Fibroblast of villous mesenchyme (primary cell): ENCODE data around the gene OR2AG1. TPM values are rescaled to one million over a fixed set of nuclear protein-coding genes. Genes with fewer than 3 reads are reported as not detected.

ENCODE experiments used
- DNase-seq: peaks from one replicate; pipeline ENCODE4 v3.0.0-alpha.2; 2010; ENCODE audit warnings: low read depth
- H3K4me3 ChIP-seq: 2 replicates; pipeline ENCODE4 v1.5.1; 2011; ENCODE audit warnings: low read depth, mild to moderate bottlenecking, low read length
- total RNA-seq: library from RNA; depleted of rRNA; stranded (reverse); fragments of >200 nt; gene quantifications from 2 replicates; pipeline ENCODE4 v1.2.3, GENCODE V29; 2012
- TF ChIP-seq, protein P1 (sequence below): IDR thresholded peaks from 2 replicates; pipeline ENCODE4 v1.5.1; 2012; ENCODE audit warnings: low read depth, mild to moderate bottlenecking, low read length; ENCODE audit not compliant: insufficient read depth

Gene OR2AG1
- not detected in 2 replicates for total RNA-seq

DNA sequence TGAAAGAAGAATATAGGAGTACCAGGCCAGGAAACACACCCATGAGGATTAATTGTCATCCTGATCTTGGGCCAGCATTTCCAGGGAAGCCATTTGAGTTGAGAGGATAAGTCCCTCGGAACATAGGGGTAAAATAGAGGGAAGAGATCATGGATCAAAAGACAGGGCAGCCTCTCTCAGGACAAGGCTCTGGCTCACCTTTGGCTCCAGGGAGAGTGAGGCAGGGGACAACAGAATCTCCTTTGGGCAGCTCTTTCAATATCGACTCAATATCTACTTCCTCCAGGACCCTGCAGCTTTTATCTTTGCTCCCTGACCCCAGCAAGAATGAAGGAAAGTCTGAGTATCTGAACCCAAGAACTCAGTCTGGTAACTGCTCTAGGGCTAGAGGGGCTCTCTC lies at the start of gene OR2AG1:
OR2AG1 (plus strand) TSS at position 301 of the 400 bp plus-strand sequence. CDS start 2,018 bp downstream, outside the sequence.
- no peak for DNase-seq
- H3K4me3 ChIP-seq, result no peak within 1 kb of the TSS
- TF ChIP-seq, protein P1, sequence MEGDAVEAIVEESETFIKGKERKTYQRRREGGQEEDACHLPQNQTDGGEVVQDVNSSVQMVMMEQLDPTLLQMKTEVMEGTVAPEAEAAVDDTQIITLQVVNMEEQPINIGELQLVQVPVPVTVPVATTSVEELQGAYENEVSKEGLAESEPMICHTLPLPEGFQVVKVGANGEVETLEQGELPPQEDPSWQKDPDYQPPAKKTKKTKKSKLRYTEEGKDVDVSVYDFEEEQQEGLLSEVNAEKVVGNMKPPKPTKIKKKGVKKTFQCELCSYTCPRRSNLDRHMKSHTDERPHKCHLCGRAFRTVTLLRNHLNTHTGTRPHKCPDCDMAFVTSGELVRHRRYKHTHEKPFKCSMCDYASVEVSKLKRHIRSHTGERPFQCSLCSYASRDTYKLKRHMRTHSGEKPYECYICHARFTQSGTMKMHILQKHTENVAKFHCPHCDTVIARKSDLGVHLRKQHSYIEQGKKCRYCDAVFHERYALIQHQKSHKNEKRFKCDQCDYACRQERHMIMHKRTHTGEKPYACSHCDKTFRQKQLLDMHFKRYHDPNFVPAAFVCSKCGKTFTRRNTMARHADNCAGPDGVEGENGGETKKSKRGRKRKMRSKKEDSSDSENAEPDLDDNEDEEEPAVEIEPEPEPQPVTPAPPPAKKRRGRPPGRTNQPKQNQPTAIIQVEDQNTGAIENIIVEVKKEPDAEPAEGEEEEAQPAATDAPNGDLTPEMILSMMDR, result no peak

- no peak overlapping the region for H3K4me3 ChIP-seq
- TF ChIP-seq, protein P1, result no peak
- DNase-seq, result no peak
Observed at GRCh38 chr11:6733326-6734275, 49.2 kb upstream of the OR2AG1 start.

DNA sequence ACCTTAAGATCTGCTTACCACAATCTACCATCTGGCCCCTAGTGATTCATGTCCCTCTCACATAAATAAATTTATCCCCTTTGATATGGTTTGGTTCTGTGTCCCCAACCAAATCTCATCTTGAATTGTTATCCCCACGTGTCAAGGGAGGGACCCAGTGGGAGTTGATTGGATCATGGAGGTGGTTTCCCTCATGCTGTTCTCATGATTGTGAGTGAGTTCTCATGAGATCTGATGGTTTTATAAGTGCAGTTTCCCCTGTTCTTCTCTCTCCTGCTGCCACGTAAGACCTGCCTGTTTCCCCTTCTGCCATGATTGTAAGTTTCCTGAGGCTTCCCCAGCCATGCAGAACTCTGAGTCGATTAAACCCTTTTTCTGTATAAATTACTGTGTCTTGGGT lies 48.2 kb upstream of the OR2AG1 start:
- no peak overlapping the region for H3K4me3 ChIP-seq
- TF ChIP-seq, protein P1, result no peak
- no peak for DNase-seq

DNA sequence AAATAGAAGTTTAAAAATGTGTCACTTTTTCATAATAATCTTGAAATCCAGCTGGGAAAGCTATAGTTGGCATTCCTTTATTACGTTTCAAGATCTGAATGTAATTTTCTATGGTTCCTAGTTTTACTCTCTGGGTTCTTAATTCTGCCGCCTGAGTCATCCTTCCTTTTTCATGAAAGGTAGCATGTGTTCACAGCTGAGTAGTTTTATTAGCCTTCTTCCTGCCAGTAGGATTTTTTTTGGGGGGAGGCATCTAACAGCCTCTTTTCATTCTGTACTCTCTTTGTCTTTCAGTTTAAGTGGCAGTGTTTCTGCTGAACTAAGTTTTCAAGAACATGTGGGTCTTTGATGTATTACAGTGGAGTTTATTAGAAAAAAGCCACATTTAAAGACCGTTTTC lies 47.5 kb upstream of the OR2AG1 start:
- DNase-seq, result no peak
- TF ChIP-seq, protein P1, result no peak

DNA sequence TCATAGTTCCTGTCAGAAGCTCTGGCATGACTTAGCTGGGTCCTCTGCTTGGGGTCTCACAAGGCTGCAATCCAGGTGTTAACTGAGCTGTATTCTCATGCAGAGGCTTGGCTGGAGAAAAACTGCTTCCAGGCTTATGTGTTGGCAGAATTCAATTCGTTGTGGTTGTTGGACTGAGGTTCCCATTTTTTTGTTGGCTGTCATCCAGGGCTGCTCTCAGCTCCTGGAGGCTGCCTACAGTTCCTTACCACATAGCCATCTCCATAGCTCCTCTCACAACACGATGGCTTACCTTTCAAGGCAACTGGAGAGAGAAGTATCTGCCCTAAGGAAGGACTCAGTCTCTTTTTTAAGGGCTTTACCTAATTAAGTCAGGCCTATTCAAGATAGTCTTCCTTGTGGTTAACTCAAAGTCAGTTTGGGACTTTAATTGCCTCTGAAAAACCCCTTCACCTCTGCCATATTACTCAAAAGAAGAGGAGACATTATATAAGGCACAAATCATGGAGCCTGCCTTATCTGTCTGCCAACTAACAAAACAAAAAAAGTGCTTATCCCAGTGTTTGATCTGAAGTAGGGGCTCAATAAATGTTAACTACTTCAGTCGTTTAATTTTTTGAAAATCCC lies 46.2 kb upstream of the OR2AG1 start:
- TF ChIP-seq, protein P1, result no peak
- no peak for DNase-seq

More for the DNA sequence above, 47.5 kb upstream of the OR2AG1 start:
- H3K4me3 ChIP-seq, result no peak overlapping the region

DNA sequence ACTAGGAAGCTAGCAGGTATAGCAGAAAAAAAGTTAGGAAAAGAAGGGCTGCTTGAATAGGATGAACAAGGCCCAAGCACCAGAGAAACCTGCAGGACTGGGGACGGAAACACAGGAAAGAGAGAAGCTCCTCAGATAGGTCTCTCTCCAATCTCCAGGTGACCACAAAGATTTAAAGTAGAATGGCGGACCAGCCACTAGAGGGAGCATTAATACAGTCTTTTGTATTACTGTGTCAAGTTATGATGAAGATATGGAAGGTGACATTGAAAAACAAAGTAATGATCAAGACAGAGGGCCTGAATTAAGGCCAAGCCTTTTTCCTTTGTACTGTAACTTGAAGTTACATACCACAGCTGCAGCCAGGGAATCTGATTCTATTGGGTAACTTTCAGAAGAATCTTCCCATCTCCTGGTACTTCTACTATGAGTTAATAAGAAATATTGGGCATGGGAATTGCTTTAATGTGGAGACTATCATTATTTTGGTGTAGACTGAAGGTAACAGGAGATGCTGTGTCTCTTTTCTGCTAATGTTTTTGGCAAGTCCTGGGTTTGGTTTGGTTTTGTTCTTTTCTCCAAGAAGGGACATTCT lies 44.9 kb upstream of the OR2AG1 start:
- DNase-seq, result peak; percentile 37
- no peak overlapping the region for H3K4me3 ChIP-seq
- TF ChIP-seq, protein P1, result peak; percentile 69

More for the DNA sequence above, 46.2 kb upstream of the OR2AG1 start:
- H3K4me3 ChIP-seq, result no peak overlapping the region
